Body of pancreas (tissue), 4 donors: ENCODE results near the gene GRID1. TPM values are rescaled to one million over a fixed set of nuclear protein-coding genes. Genes with fewer than 3 reads are reported as not detected.
"Not testable (repeated sequence)": the region's sequence is repeated elsewhere in the genome, so short reads cannot be mapped to it uniquely, and the experiment has no call there.

Source experiments
- ATAC-seq: fragments of 150-250 bp; one replicate; pipeline ENCODE4 v1.9.1; 2016
- DNase-seq, 4 donors: peaks; one replicate each; pipeline ENCODE4 v3.0.0-alpha.2; 2019
- H3K27ac ChIP-seq, 4 donors: fragments of 200-600 bp; sonication (generic); 1 replicate in 3 of 4; 2 replicates in 1 of 4; pipeline versions ENCODE4 v1.5.1 to v1.6.1; 2016 to 2019; ENCODE audit warnings: mild to moderate bottlenecking in 1 of 4, mixed read lengths in 1 of 4, moderate library complexity in 1 of 4
- H3K27me3 ChIP-seq, 2 donors: fragments of 200-600 bp; sonication (generic); one replicate each; pipeline ENCODE4 v1.6.0; 2016; ENCODE audit warnings: mild to moderate bottlenecking in 1 of 2
- H3K36me3 ChIP-seq, 2 donors: fragments of 200-600 bp; sonication (generic); replicated peaks in 1 of 2; 2 replicates each; pipeline ENCODE4 v1.5.1; 2016; ENCODE audit warnings: low read depth in 2 of 2; ENCODE audit not compliant: insufficient read depth in 1 of 2
- H3K4me1 ChIP-seq: fragments of 200-600 bp; sonication (generic); one replicate; pipeline ENCODE4 v1.6.0; 2016
- H3K4me3 ChIP-seq, 2 donors: fragments of 200-600 bp; sonication (generic); 1 replicate in 1 of 2; 2 replicates in 1 of 2; pipeline ENCODE4 v1.5.1; 2016 to 2019
- H3K9me3 ChIP-seq, 3 donors: fragments of 200-600 bp; sonication (generic); 1 replicate in 2 of 3; 2 replicates in 1 of 3; pipeline ENCODE4 v1.5.1; 2016
- CTCF ChIP-seq, 7 experiments: fragments of 450-650 bp in 4 of 7; fragments of 200-600 bp in 3 of 7; sonication (generic) in 3 of 7; IDR thresholded peaks; one replicate each; pipeline ENCODE4 v1.5.1; 2016 to 2019; ENCODE audit warnings: antibody characterized with exemption in 7 of 7
- POLR2A ChIP-seq, 3 donors: fragments of 450-650 bp; IDR thresholded peaks; one replicate each; pipeline ENCODE4 v1.6.1; 2016; ENCODE audit warnings: antibody characterized with exemption in 3 of 3, mild to moderate bottlenecking in 2 of 3
- WGBS, 2 donors: methylation state at CpG; one replicate each; pipeline ENCODE4 v1.1.5; 2017; 5-methylcytosine and 5-hydroxymethylcytosine counted together
- intact Hi-C: fragments of 100-400 bp; cut with DNase I; formaldehyde crosslinking; loops from one replicate; pipeline ENCODE4 v1.15.1; 2023
- total RNA-seq, 2 donors: library from RNA; depleted of rRNA; stranded (reverse); fragments of >200 nt; gene quantifications; one replicate each; pipeline ENCODE4 v1.1.0, GENCODE V29; 2016

Gene GRID1
- total RNA-seq, 2 donors from 2014 or later = 1.0 to 1.6 TPM

- intact Hi-C loops = no loop called here
- TF ChIP-seq POLR2A (IDR thresholded peaks at IDR 0.05) (no peak), CTCF (IDR thresholded peaks at IDR 0.05) (no peak)
- WGBS, 2 donors = 65 to 75% methylated on average over 2 to 3 of the region's 3 CpGs
- Histone ChIP-seq H3K36me3 (no peaks in the 10 kb centered on the region), H3K27ac (no peak overlapping the region), H3K4me1 (no peaks in the 10 kb centered on the region), H3K4me3 (no peak overlapping the region), H3K9me3 (no peaks in the 10 kb centered on the region), H3K27me3 (no peaks in the 10 kb centered on the region)
- no peak for DNase-seq
- ATAC-seq = no peak
Measured at GRCh38 chr10:86099542-86100334, 266.9 kb downstream of the GRID1 start.

- intact Hi-C loops = no loop called here
- WGBS, 2 donors = 62 to 63% methylated on average over 5 of the region's 5 CpGs
- H3K27me3 ChIP-seq = no peaks in the 10 kb centered on the region
- H3K4me1 ChIP-seq = no peaks in the 10 kb centered on the region
- H3K36me3 ChIP-seq = no peaks in the 10 kb centered on the region
- no peaks in the 10 kb centered on the region for H3K9me3 ChIP-seq
- no peak for DNase-seq
- no peak for TF ChIP-seq POLR2A (IDR thresholded peaks at IDR 0.05)
- TF ChIP-seq CTCF (IDR thresholded peaks at IDR 0.05) = no peak
- H3K27ac ChIP-seq = no peak overlapping the region
- no peak overlapping the region for H3K4me3 ChIP-seq
- no peak for ATAC-seq
Measured at GRCh38 chr10:86098187-86098881, 268.3 kb downstream of the GRID1 start.

GRCh38 chr10:86095061-86095460, 271.5 kb downstream of the GRID1 start:
- 63 to 73% methylated on average over 1 of the region's 1 CpG for WGBS, 2 donors
- ATAC-seq, H3K9me3 ChIP-seq, intact Hi-C loops, DNase-seq, H3K27ac ChIP-seq, H3K4me3 ChIP-seq, H3K4me1 ChIP-seq, H3K36me3 ChIP-seq, H3K27me3 ChIP-seq: not testable (repeated sequence)

GRCh38 chr10:86092311-86092710, 274.3 kb downstream of the GRID1 start:
- H3K27ac ChIP-seq, H3K4me3 ChIP-seq, ATAC-seq, H3K27me3 ChIP-seq, H3K36me3 ChIP-seq, intact Hi-C loops, H3K4me1 ChIP-seq, DNase-seq, H3K9me3 ChIP-seq: not testable (repeated sequence)
- WGBS, 2 donors = 91 to 100% methylated on average over 1 of the region's 1 CpG

GRCh38 chr10:86091216-86091615, 275.4 kb downstream of the GRID1 start:
- ATAC-seq (no peak), DNase-seq (no peak)
- no peaks in the 10 kb centered on the region for H3K4me1 ChIP-seq
- H3K27me3 ChIP-seq = no peaks in the 10 kb centered on the region
- intact Hi-C loops = no loop called here
- H3K36me3 ChIP-seq = no peaks in the 10 kb centered on the region
- no peak overlapping the region for H3K27ac ChIP-seq
- no peak for TF ChIP-seq POLR2A (IDR thresholded peaks at IDR 0.05)
- TF ChIP-seq CTCF (IDR thresholded peaks at IDR 0.05) = no peak
- WGBS, 2 donors = 73 to 74% methylated on average over 7 to 9 of the region's 9 CpGs
- no peak overlapping the region for H3K4me3 ChIP-seq
- H3K9me3 ChIP-seq = no peaks in the 10 kb centered on the region
